ENCODE data around the gene SRBD1.

DNA sequence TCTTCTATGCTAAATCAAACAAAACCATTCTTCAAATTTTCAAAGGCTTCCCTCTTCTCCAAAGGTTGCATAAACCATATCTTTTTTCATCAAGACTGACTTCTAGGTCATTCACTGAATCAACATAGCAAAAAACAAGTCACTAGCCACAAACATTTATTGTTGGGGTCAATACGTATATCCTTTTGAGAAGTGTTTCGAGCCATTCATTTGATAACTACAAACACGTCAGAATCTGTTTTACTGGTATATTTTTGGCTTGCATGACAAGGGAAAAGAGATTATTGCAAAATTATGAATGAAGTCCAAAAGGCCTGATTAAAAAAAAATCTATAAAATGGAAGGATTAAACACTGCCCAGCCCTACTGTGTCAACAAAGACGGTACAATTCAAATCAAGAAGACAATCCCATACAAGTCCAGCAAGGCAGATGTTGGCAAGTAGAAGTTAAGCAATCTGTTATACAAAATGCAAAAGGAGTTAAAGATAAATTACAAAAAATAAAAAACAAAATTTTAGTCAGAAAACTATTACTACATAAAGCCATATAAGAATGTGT lies 222.4 kb downstream of the SRBD1 start:
- TF ChIP-seq, protein P1, sequence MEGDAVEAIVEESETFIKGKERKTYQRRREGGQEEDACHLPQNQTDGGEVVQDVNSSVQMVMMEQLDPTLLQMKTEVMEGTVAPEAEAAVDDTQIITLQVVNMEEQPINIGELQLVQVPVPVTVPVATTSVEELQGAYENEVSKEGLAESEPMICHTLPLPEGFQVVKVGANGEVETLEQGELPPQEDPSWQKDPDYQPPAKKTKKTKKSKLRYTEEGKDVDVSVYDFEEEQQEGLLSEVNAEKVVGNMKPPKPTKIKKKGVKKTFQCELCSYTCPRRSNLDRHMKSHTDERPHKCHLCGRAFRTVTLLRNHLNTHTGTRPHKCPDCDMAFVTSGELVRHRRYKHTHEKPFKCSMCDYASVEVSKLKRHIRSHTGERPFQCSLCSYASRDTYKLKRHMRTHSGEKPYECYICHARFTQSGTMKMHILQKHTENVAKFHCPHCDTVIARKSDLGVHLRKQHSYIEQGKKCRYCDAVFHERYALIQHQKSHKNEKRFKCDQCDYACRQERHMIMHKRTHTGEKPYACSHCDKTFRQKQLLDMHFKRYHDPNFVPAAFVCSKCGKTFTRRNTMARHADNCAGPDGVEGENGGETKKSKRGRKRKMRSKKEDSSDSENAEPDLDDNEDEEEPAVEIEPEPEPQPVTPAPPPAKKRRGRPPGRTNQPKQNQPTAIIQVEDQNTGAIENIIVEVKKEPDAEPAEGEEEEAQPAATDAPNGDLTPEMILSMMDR (IDR thresholded peaks at IDR 0.05; ENCODE audit: borderline replicate concordance, extremely low read depth, low read length, poor library complexity, severe bottlenecking), result no peak
- no peak for TF ChIP-seq EZH2 (IDR thresholded peaks at IDR 0.05; ENCODE audit: borderline replicate concordance, low read depth, low read length, severe bottlenecking)
